GM21447 (cell line): ENCODE measurements around the gene MYLK4.
A peak's percentile ranks its signal among the peaks of the same experiment; 100 is the strongest.
"Not testable (repeated sequence)": the region's sequence is repeated elsewhere in the genome, so short reads cannot be mapped to it uniquely, and the experiment has no call there.

Experiments used
- ATAC-seq: cut with Tn5 transposase; IDR thresholded peaks from one replicate; pipeline ENCODE4 v1.9.1; 2021; ENCODE audit not compliant: unreplicated experiment

Gene MYLK4

GRCh38 chr6:2780102-2780737 is 29.5 kb upstream of the MYLK4 start:
- no peak for ATAC-seq

DNA sequence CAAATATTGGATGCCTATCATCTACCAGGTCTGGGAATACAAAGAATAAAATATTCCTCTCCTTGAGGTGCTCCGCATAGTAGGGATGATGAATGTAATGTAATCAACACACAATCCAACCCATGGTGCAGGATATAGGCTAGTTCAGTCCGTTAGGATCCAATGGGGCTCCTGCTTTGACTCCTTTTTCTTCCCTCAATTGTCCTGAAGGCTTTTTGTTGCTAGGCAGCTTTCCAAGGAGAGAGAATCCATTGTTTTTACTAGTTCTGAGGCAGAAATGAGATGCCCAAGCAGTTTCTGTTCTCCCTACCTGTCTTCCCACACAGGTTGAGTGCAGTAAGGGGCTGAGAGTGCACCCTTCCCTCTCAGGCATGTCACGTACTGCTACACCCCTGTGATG is 26.5 kb upstream of the MYLK4 start:
- ATAC-seq = no peak

DNA sequence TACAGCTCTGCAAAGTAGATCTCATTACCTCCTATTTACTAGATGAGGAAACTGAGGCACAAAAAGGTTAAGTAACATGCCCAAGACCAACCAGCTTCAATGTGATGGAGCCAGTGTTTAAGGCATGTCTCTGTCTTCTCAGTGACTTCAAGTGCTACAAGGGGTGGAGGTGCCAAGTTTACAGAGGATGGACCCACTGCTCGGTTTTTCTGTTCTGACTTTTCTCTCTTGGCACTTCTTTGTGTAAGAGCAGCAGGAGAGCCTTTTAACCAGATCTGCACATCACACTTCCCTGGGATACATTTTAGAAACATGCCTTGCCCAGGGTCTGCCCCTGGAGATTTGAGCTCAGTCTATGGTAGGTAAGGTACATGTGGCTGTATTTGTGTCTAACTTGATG is 24.3 kb upstream of the MYLK4 start:
- no peak for ATAC-seq

GRCh38 chr6:2773449-2773848 is 22.7 kb upstream of the MYLK4 start:
- no peak for ATAC-seq

GRCh38 chr6:2772840-2773239 is 22.1 kb upstream of the MYLK4 start:
- ATAC-seq = no peak

DNA sequence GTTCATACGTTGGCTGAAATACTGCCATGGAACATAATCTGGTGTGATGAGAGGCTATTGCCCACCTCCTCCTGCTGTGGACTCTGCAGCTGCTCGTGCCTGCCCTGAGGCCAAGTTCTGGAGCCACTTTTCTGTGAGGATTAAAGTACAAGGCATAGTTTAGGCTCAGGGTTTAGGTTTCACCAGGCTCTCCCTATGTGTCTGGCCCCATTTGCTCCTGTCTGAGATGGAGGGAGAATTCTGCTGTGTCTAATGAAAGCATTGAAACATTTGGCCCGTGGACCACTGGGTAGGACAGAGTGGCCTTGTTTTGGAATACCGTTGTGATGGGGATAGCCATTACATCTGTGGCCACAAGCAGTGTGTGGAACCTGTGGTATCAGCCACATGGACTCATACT is 20.4 kb upstream of the MYLK4 start:
- ATAC-seq = no peak

- ATAC-seq = no peak
Observed at GRCh38 chr6:2770171-2770570, 19.4 kb upstream of the MYLK4 start.

- no peak for ATAC-seq
Observed at GRCh38 chr6:2768696-2769095, 18.0 kb upstream of the MYLK4 start.

DNA sequence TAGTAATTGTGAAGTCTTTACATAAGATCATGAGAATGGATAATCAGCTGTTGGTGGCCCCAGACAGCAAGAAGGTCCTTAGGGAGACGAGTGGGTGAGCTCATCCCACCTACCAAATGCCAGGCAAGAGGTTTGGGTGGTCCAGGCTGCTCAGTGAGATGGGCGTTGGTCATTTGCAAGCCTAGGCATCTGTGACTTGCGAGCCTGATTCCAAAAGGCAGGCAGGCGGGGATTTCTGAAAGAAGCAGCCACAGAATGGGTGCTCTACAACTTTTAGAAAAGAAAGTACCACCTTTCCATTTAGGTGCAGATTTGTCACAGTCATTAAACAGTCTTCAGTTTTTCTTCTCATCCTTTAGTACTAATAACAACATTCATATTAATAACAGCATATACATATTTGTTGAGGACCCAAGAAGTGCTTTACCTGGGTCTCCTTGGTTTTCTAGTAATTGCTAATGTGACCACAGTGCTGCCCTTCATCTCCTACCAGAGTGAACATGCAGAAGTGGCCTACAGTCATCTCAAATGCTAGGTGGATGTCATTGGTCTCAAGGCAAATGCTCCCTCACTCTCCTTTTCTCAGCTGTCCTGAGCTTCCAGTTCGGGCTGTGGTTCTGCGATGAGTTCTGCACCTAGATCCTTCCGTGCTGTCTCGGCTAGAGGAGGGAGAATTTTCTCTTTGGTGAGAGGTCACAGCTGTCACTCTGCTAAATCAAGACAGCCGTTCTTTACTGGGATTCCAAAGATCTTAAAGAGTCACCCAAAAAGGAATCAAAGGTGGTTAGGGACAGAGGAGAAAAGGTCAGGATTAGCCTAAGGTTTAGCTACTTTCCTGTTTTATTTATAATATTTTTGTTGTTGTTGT is 17.2 kb upstream of the MYLK4 start:
- ATAC-seq = no peak

- ATAC-seq = no peak
Observed at GRCh38 chr6:2766767-2767656, 16.3 kb upstream of the MYLK4 start.

GRCh38 chr6:2765896-2766766 is 15.4 kb upstream of the MYLK4 start:
- peak; percentile 5 for ATAC-seq

DNA sequence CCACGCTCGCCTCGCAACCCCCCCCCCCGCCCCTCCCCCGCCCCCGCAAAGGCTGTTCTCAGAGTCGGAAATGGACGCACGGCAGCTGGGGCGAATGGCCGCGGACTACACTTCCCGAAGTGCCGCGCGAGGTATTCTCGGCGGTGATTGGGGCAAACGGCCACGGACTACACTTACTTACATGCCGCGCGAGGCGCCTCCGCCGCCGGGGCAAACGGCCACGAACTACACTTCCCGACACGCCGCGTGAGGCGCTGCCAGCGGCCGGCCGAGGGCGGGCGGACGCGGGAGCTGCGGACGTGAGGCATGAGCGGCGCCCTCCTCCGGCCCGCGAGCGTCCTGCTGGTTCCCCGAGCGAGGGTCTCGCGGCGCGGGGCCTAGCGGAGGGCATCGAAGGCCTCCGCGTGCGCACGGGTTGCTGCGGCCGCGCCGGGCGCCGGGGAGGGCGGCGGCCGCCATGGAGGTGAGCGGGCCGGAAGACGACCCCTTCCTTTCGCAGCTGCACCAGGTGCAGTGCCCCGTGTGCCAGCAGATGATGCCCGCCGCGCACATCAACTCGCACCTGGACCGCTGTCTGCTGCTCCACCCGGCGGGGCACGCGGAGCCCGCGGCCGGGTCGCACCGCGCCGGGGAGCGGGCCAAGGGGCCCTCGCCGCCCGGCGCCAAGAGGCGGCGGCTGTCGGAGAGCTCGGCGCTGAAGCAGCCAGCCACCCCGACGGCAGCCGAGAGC is 14.6 kb upstream of the MYLK4 start, which contains the start of gene WRNIP1:
Gene WRNIP1, plus strand, starts transcription at position 228 of the 730 bp plus-strand sequence. Its CDS starts 230 bp downstream, at position 458.
- peak; percentile 82 for ATAC-seq

- peak; percentile 57 for ATAC-seq
Observed at GRCh38 chr6:2764610-2765165, 14.0 kb upstream of the MYLK4 start.

GRCh38 chr6:2763876-2764540 is 13.3 kb upstream of the MYLK4 start:
- no peak for ATAC-seq

DNA sequence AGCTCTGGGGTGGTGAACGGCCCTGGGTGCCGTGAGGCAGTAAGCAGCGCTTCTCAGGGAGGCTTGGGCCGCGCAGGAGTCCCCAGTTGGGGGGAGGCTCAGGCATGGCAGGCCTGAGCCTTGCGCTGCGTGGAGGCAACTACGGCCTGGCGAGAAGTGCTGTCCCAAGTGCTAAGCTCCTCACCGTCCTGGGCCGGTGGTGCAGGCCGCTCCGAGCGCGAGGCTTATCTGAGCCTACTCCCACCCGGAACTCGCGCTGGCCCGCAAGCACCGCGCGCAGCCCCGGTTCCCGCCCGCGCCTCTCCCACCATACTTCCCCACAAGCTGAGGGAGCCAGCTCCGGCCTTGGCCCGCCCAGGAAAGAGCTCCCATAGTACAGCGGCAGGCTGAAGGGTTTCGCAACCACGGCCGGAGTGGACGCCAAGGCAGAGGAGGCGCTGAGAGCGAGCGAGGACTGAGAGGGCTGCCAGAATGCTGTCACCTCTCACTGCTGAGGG is 12.7 kb upstream of the MYLK4 start:
- ATAC-seq = no peak

- ATAC-seq = not testable (repeated sequence)
Observed at GRCh38 chr6:2762868-2763267, 12.1 kb upstream of the MYLK4 start.

GRCh38 chr6:2760882-2761842 is 10.4 kb upstream of the MYLK4 start:
- no peak for ATAC-seq

DNA sequence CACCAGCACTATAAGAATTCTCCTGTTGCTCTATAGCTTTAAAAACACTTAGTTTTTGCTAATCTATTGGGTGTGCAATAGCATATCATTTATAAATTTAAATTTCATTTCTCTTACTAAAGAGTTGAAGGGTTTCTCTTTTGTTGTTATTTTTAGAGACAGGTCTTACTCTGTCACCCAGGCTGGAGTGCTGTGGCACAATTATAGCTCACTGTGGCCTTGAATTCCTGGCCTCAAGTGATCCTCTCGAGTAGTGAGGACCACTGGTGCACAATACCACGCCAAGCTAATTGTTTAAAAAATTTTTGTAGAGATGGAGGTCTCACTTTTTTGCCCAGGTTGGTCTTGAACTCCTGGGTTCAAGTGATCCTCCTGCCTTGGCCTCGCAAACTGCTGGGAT is 8.3 kb upstream of the MYLK4 start:
- no peak for ATAC-seq
